ENCODE measurements around the gene PRM3. TPM values are rescaled to one million over a fixed set of nuclear protein-coding genes. Genes with fewer than 3 reads are reported as not detected.

Gene PRM3
- polyA plus RNA-seq, 1 donor (not counting 4 experiments of a cell fraction or from before 2014, with no cell fraction given) = not detected

DNA sequence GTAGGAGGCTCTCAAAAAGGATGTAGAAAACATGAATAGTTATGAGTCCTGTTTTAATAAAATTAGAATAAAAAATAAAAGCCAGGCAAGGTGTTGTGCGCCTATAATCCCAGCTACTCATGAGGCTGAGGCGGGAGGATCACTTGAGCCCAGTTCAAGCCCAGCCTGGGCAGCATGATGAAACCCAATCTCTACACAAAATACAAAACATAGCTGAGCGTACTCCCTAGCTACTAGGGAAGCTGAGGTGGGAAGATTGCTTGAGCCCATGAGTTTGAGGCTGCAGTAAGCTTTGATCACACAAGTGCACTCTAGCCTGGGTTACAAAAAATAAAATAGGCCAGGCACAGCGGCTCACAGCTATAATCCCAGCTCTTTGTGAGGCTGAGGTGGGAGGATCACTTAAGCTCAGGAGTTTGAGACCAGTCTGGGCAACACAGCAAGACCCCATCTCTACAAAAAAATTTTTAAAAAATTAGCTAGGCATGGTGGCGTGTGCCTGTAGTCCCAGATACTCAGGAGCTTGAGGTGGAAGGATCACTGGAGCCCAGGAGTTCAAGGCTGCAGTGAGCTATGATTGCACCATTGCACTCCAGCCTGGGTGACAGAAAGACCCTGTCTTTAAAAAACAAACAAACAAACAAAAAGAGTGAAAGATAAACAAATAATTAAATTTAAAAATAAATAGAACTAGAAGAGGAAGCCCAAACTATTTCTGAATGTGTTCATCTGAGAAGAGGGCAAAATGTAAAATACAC is 24.9 kb upstream of the PRM3 start:
- Histone ChIP-seq H3K9me1 (ENCODE audit: control insufficient read depth, extremely low read depth, insufficient read depth, low read length) (no peaks in the 10 kb centered on the region), H3K4me3 (ENCODE audit: control insufficient read depth in 2 of 3, extremely low read depth in 1 of 3, insufficient read depth in 2 of 3, low read depth in 1 of 3, low read length in 3 of 3) (no peak overlapping the region), H3K4me2 (ENCODE audit: control insufficient read depth, extremely low read depth, insufficient read depth, low read depth, low read length) (no peak overlapping the region), H2AFZ (ENCODE audit: control insufficient read depth, low read length) (no peak overlapping the region), H3K27me3 (ENCODE audit: control insufficient read depth, extremely low read depth, insufficient read depth, low read length) (no peaks in the 10 kb centered on the region), H3K36me3 (ENCODE audit: control insufficient read depth in 2 of 2, extremely low read depth in 1 of 2, insufficient read depth in 2 of 2, low read length in 2 of 2) (no peaks in the 10 kb centered on the region), H3K79me2 (ENCODE audit: control insufficient read depth, insufficient read depth, low read length) (no peaks in the 10 kb centered on the region), H3K9ac (ENCODE audit: control insufficient read depth, extremely low read depth, insufficient read depth, low read length) (no peak overlapping the region), H3K4me1 (ENCODE audit: control insufficient read depth, extremely low read depth, insufficient read depth, low read length) (peaks cover 14% of the 10 kb centered on the region), H4K20me1 (ENCODE audit: control insufficient read depth, extremely low read depth, insufficient read depth, low read length) (no peaks in the 10 kb centered on the region), H3K9me3 (ENCODE audit: control insufficient read depth, low read depth, low read length) (no peaks in the 10 kb centered on the region), H3K27ac (ENCODE audit: control insufficient read depth, insufficient read depth, low read length) (no peak overlapping the region)
- DNase-seq (ENCODE audit: low read depth, low spot score) = no peak
- FAIRE-seq = no peak
- dilution Hi-C loops (cut with MboI; ENCODE audit: extremely low pct_ligation_motif_present, low sequenced_read_pairs) = no loop called here
- TF ChIP-seq, protein P1, sequence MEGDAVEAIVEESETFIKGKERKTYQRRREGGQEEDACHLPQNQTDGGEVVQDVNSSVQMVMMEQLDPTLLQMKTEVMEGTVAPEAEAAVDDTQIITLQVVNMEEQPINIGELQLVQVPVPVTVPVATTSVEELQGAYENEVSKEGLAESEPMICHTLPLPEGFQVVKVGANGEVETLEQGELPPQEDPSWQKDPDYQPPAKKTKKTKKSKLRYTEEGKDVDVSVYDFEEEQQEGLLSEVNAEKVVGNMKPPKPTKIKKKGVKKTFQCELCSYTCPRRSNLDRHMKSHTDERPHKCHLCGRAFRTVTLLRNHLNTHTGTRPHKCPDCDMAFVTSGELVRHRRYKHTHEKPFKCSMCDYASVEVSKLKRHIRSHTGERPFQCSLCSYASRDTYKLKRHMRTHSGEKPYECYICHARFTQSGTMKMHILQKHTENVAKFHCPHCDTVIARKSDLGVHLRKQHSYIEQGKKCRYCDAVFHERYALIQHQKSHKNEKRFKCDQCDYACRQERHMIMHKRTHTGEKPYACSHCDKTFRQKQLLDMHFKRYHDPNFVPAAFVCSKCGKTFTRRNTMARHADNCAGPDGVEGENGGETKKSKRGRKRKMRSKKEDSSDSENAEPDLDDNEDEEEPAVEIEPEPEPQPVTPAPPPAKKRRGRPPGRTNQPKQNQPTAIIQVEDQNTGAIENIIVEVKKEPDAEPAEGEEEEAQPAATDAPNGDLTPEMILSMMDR (optimal IDR thresholded peaks at IDR 0.05 in 1 of 3, IDR thresholded peaks at IDR 0.05 in 1 of 3, conservative IDR thresholded peaks at IDR 0.05 in 1 of 3; ENCODE audit: extremely low read depth in 1 of 3, insufficient read depth in 2 of 3, low read length in 3 of 3) = no peak
- TF ChIP-seq EZH2 (IDR thresholded peaks at IDR 0.05; ENCODE audit: low read length) = no peak

DNA sequence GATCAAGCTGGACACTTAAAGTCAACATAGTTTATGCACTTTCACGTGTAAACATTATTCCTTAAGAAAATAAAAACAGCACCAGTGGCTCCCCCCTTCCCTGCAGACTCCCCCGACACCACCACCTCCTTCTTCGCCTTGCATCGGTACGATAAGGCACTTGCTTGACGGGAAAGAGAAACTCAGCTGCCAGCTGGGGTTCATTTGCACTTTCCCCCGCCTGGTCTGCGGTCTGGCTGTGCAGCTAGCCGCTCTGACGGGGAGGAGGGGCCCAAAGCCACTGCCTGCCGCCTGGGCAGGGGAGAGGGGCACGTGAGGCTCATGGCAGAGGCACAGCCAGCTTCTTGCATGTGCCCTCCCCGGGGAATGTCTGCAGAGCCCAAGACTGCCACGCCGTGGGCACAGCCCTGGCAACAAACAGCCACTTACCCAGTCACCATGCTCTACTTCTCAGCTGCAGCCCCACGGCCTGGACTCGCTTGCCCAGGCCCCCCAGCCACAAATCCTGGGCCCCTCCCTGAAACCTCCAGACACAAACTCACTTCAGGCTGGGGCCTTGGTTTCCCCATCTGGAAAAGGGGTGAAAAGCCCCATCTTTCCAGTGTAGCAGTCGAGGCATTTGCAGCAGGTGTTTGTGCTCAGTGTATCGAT is 24.2 kb upstream of the PRM3 start:
- peak overlapping the region; percentile 48 for H3K9ac ChIP-seq (ENCODE audit: control insufficient read depth, extremely low read depth, insufficient read depth, low read length)
- no peak for TF ChIP-seq EZH2 (IDR thresholded peaks at IDR 0.05; ENCODE audit: low read length)
- TF ChIP-seq, protein P1 (optimal IDR thresholded peaks at IDR 0.05 in 1 of 3, IDR thresholded peaks at IDR 0.05 in 1 of 3, conservative IDR thresholded peaks at IDR 0.05 in 1 of 3; ENCODE audit: extremely low read depth in 1 of 3, insufficient read depth in 2 of 3, low read length in 3 of 3) = peak in 1 of 3 experiments; percentile 51
- peaks cover 11% of the 10 kb centered on the region for H3K4me1 ChIP-seq (ENCODE audit: control insufficient read depth, extremely low read depth, insufficient read depth, low read length)
- H3K9me3 ChIP-seq (ENCODE audit: control insufficient read depth, low read depth, low read length) = no peaks in the 10 kb centered on the region
- DNase-seq (ENCODE audit: low read depth, low spot score) (no peak), FAIRE-seq (no peak)
- H3K4me3 ChIP-seq (ENCODE audit: control insufficient read depth in 2 of 3, extremely low read depth in 1 of 3, insufficient read depth in 2 of 3, low read depth in 1 of 3, low read length in 3 of 3) = peak overlapping the region in 2 of 3 experiments; percentile 15 to 40
- H4K20me1 ChIP-seq (ENCODE audit: control insufficient read depth, extremely low read depth, insufficient read depth, low read length) = no peaks in the 10 kb centered on the region
- peak overlapping the region; percentile 73 for H3K4me2 ChIP-seq (ENCODE audit: control insufficient read depth, extremely low read depth, insufficient read depth, low read depth, low read length)
- no peaks in the 10 kb centered on the region for H3K36me3 ChIP-seq (ENCODE audit: control insufficient read depth in 2 of 2, extremely low read depth in 1 of 2, insufficient read depth in 2 of 2, low read length in 2 of 2)
- peak overlapping the region; percentile 78 for H2AFZ ChIP-seq (ENCODE audit: control insufficient read depth, low read length)
- dilution Hi-C loops (cut with MboI; ENCODE audit: extremely low pct_ligation_motif_present, low sequenced_read_pairs) = no loop called here
- H3K27ac ChIP-seq (ENCODE audit: control insufficient read depth, insufficient read depth, low read length) = no peak overlapping the region
- no peaks in the 10 kb centered on the region for H3K27me3 ChIP-seq (ENCODE audit: control insufficient read depth, extremely low read depth, insufficient read depth, low read length)
- H3K9me1 ChIP-seq (ENCODE audit: control insufficient read depth, extremely low read depth, insufficient read depth, low read length) = no peaks in the 10 kb centered on the region
- H3K79me2 ChIP-seq (ENCODE audit: control insufficient read depth, insufficient read depth, low read length) = no peaks in the 10 kb centered on the region

Measured in keratinocyte (primary cell).